GM12878 (cell line): Measurements from ENCODE around the gene LGALS3BP. TPM values are rescaled to one million over a fixed set of nuclear protein-coding genes. Genes with fewer than 3 reads are reported as not detected.

ENCODE experiments used
- ASH2L ChIP-seq: fragments of 300-600, 200-600 bp; sonication (generic); IDR thresholded peaks from 2 replicates; pipeline ENCODE4 v1.6.1; 2017; ENCODE audit warnings: low read depth, mild to moderate bottlenecking, borderline replicate concordance
- BCLAF1 ChIP-seq: fragments of 450-650 bp; IDR thresholded peaks from 2 replicates; pipeline ENCODE4 v1.6.1; 2017; ENCODE audit warnings: antibody characterized with exemption, mild to moderate bottlenecking, moderate library complexity
- FOXK2 ChIP-seq: fragments of 450-650 bp; IDR thresholded peaks from 2 replicates; pipeline ENCODE4 v1.6.1; 2017; ENCODE audit warnings: mild to moderate bottlenecking, moderate library complexity
- FOXM1 ChIP-seq: IDR thresholded peaks from 2 replicates; pipeline ENCODE4 v1.6.1; 2012; ENCODE audit warnings: low read depth, mild to moderate bottlenecking, inconsistent platforms, low read length, moderate library complexity
- MAX ChIP-seq: IDR thresholded peaks from 2 replicates; pipeline ENCODE4 v1.6.1; 2012; ENCODE audit warnings: low read depth, low read length, improper control_type of control experiment
- MEF2A ChIP-seq: IDR thresholded peaks from 2 replicates; pipeline ENCODE4 v1.6.1; 2011; ENCODE audit warnings: low read depth, mild to moderate bottlenecking, low read length, moderate library complexity; ENCODE audit not compliant: insufficient read depth
- NR2F1 ChIP-seq: fragments of 450-650 bp; conservative IDR thresholded peaks from 2 replicates; pipeline ENCODE4 v1.6.1; 2017; ENCODE audit warnings: mild to moderate bottlenecking
- POU2F2 ChIP-seq: IDR thresholded peaks from 3 replicates; pipeline ENCODE4 v1.6.1; 2011; ENCODE audit warnings: low read depth, mild to moderate bottlenecking, low read length, borderline replicate concordance
- RAD51 ChIP-seq: fragments of 450-650 bp; IDR thresholded peaks from 2 replicates; pipeline ENCODE4 v1.6.1; 2016; ENCODE audit warnings: moderate library complexity, mild to moderate bottlenecking, inconsistent platforms
- RELA ChIP-seq: fragments of 450-650 bp; IDR thresholded peaks from 2 replicates; pipeline ENCODE4 v1.8.0; 2014; ENCODE audit warnings: borderline replicate concordance; ENCODE audit not compliant: partially characterized antibody
- TCF3 ChIP-seq: IDR thresholded peaks from 2 replicates; pipeline ENCODE4 v1.6.1; 2012; ENCODE audit warnings: low read depth, mild to moderate bottlenecking, low read length, borderline replicate concordance; ENCODE audit not compliant: insufficient read depth
- WRNIP1 ChIP-seq: IDR thresholded peaks from 2 replicates; pipeline ENCODE4 v1.6.1; 2011; ENCODE audit warnings: low read depth, low read length, improper control_type of control experiment, borderline replicate concordance
- ZBTB33 ChIP-seq: fragments of 450-650 bp; IDR thresholded peaks from 2 replicates; pipeline ENCODE4 v1.6.1; 2017; ENCODE audit warnings: mild to moderate bottlenecking
- polyA plus RNA-seq, 11 experiments: library from polyadenylated mRNA; depleted of rRNA in 4 of 11; unstranded in 6 of 11; stranded (reverse) in 5 of 11; fragments of >200 nt; fragmentation: Nextera tagmentation in 4 of 11; fragmentation: Illumina TruSeq in 1 of 11; extraction: Ambion mirVana in 4 of 11; extraction: Trizol in 1 of 11; gene quantifications; 1 replicate in 1 of 11; 2 replicates in 10 of 11; pipeline versions ENCODE4 v1.2.1 to v1.2.3, GENCODE V29; 2011 to 2016; ENCODE audit warnings: inconsistent platforms in 2 of 11, missing spikeins in 2 of 11, low read depth in 1 of 11
- total RNA-seq, 4 experiments: library from RNA; depleted of rRNA in 3 of 4; stranded (reverse); fragments of >200 nt in 3 of 4; fragmentation: Illumina TruSeq in 1 of 4; extraction: Trizol in 1 of 4; gene quantifications; 2 replicates each; pipeline versions ENCODE4 v1.2.1 to v1.2.3, GENCODE V29; 2013 to 2021

The LGALS3BP gene
- total and polyA plus RNA-seq, 10 of the 15 experiments (the other 5 are each of a cell fraction or from before 2014, with no cell fraction given), result 0.52 to 5.2 (median 1.9) TPM

GRCh38 chr17:78966910-78967600 is 12.7 kb downstream of the LGALS3BP start (continued):
- no peak for TF ChIP-seq MEF2A
- TF ChIP-seq RAD51, result no peak
- no peak for TF ChIP-seq MAX
- no peak for TF ChIP-seq WRNIP1
- no peak for TF ChIP-seq ASH2L
- TF ChIP-seq POU2F2, result no peak
- TF ChIP-seq NR2F1, result no peak
- no peak for TF ChIP-seq RELA
- no peak for TF ChIP-seq ZBTB33
- TF ChIP-seq FOXM1, result no peak
- TF ChIP-seq BCLAF1, result no peak
- TF ChIP-seq FOXK2, result no peak
- TF ChIP-seq TCF3, result no peak
